ENCODE data around the gene CBLL1. TPM values are rescaled to one million over a fixed set of nuclear protein-coding genes. Genes with fewer than 3 reads are reported as not detected.

The CBLL1 gene
- total and polyA plus RNA-seq, 9 donors, result 12.2 to 47.1 (median 25.6) TPM

DNA sequence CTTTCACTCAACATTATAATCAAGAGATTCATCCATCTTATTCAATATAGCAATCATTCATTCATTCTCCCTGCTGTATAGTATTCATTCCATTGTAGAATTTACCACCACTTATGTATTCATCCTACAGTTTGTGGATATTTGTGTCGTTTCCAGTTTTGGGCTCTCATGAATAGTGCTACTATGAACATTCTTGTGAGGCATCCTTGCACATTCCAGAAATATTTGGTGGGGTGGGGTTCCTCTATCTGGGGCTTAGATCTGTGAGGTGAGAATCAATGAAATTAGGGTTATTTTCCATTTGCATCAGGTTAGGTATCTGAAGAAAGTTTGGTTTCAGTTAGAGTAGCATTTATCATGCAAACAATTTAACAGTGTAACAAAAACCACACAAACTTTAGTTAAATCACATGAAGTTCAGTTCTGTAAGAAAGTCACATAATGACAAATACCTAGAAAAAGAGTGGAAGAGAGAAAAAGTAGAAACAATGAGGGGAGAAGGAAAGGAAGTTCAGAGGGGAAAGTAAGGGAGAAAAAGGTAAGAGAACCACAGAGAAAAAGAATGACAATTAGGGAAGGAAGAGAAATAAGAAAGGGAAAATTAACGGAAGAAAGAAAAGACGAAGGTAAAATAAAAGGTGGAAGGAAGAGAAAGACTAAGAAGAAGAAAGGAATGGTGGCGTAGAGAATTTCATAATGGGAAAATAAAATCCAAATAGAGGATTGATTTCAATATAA is 25.3 kb upstream of the CBLL1 start:
- intact Hi-C loops (cut with DNase I), result no loop called here
- Histone ChIP-seq H3K36me3 (no peaks in the 10 kb centered on the region), H3K4me3 (no peak overlapping the region), H3K27me3 (no peaks in the 10 kb centered on the region), H3K4me1 (ENCODE audit: insufficient read depth) (no peaks in the 10 kb centered on the region), H3K9me3 (no peaks in the 10 kb centered on the region), H3K27ac (no peak overlapping the region)
- no peak for DNase-seq
- TF ChIP-seq EP300 (IDR thresholded peaks at IDR 0.05) (no peak), POLR2A (IDR thresholded peaks at IDR 0.05) (no peak)
- TF ChIP-seq, protein P1, sequence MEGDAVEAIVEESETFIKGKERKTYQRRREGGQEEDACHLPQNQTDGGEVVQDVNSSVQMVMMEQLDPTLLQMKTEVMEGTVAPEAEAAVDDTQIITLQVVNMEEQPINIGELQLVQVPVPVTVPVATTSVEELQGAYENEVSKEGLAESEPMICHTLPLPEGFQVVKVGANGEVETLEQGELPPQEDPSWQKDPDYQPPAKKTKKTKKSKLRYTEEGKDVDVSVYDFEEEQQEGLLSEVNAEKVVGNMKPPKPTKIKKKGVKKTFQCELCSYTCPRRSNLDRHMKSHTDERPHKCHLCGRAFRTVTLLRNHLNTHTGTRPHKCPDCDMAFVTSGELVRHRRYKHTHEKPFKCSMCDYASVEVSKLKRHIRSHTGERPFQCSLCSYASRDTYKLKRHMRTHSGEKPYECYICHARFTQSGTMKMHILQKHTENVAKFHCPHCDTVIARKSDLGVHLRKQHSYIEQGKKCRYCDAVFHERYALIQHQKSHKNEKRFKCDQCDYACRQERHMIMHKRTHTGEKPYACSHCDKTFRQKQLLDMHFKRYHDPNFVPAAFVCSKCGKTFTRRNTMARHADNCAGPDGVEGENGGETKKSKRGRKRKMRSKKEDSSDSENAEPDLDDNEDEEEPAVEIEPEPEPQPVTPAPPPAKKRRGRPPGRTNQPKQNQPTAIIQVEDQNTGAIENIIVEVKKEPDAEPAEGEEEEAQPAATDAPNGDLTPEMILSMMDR (IDR thresholded peaks at IDR 0.05), result no peak
- WGBS, 3 donors, result 84 to 85% (median 84%) methylated on average over 4 of the region's 4 CpGs

DNA sequence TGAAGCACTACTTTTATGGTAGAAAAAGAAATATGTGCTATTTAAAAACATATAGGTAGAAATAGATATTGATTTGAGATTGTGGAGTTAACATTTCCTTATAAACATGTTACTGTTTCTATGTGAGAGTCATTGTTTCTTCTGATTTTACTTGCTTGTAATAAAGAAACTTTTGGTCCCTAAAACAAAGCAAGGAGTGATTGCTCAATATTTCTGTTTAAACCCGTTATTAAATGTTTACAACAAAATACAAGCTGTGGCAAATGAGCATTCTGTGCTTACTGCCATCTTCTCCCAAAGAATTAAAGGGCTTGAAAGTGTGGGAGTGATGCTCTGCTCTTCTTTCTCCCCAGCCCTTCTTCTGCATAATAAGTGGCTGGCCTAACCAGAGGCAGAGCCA is 22.7 kb upstream of the CBLL1 start:
- H3K4me1 ChIP-seq (ENCODE audit: insufficient read depth), result no peaks in the 10 kb centered on the region
- 12 to 28% (median 26%) methylated on average over 1 of the region's 1 CpG for WGBS, 3 donors
- H3K36me3 ChIP-seq, result no peaks in the 10 kb centered on the region
- TF ChIP-seq EP300 (IDR thresholded peaks at IDR 0.05), result no peak
- TF ChIP-seq POLR2A (IDR thresholded peaks at IDR 0.05), result no peak
- TF ChIP-seq, protein P1 (IDR thresholded peaks at IDR 0.05), result no peak
- H3K9me3 ChIP-seq, result no peaks in the 10 kb centered on the region
- H3K4me3 ChIP-seq, result no peak overlapping the region
- no peak overlapping the region for H3K27ac ChIP-seq
- DNase-seq, result no peak
- no peaks in the 10 kb centered on the region for H3K27me3 ChIP-seq
- intact Hi-C loops (cut with DNase I), result loop anchor here in 2 of 4 donors (10.0 kb wide), 2 partner anchors 156 to 926 kb away; partner anchors contain the start of genes COG5 (in 1 of the 2) and DUS4L (in 1 of the 2)

DNA sequence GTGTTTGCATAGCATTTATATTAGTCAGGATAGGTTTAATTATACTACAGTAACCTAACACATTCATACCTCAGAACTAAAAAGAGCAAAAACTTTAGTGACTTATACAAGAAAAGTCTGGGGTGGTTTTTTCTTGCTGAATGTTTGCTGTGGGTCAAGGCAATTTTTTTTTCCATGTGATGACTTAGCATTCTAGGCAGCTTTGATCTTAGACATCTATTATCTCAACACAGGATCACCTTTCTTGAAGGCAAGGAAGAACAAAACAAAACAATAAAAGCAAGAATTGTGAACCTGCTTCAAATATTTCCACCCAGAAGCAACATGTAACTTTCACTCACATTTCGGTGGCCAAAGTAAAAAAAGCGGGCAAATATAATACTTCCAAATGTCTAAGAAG is 20.7 kb upstream of the CBLL1 start:
- intact Hi-C loops (cut with DNase I), result loop anchor here in 2 of 4 donors (10.0 kb wide), 2 partner anchors 158 to 928 kb away; partner anchors contain the start of genes COG5 (in 1 of the 2) and DUS4L (in 1 of the 2)
- Histone ChIP-seq H3K9me3 (no peaks in the 10 kb centered on the region), H3K27ac (no peak overlapping the region), H3K36me3 (no peaks in the 10 kb centered on the region), H3K4me1 (ENCODE audit: insufficient read depth) (no peaks in the 10 kb centered on the region), H3K4me3 (no peak overlapping the region), H3K27me3 (no peaks in the 10 kb centered on the region)
- TF ChIP-seq, protein P1 (IDR thresholded peaks at IDR 0.05), result no peak
- TF ChIP-seq EP300 (IDR thresholded peaks at IDR 0.05) (no peak), POLR2A (IDR thresholded peaks at IDR 0.05) (no peak)
- no peak for DNase-seq
- WGBS, 3 donors, result 86 to 93% (median 92%) methylated on average over 2 of the region's 2 CpGs

DNA sequence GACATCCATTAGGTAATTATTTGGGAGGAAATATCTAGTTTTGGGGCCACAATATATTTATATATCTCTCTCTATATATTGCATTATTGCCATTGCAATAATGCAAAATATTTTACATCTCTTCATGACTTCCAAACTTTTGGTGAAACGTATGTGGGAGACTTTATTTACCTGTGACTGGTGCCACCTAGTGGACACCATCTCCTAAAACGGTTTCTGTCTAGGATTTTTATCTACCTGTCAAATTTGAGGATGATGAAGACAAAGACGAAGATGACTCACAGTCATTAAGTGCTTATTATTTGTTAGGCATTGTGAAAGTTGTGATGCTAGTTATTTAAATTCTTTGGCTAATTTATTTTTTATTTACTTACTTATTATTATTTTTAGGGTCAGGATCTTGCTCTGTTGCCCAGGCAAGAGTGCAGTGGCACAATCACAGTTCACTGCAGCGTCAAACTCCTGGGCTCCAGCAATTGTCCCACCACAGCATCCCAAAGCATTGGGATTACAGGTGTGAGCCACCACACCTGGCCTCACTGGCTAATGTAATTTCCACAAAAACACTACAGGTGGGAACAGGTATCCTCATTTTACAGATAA is 18.7 kb upstream of the CBLL1 start:
- no peak for TF ChIP-seq EP300 (IDR thresholded peaks at IDR 0.05)
- TF ChIP-seq, protein P1 (IDR thresholded peaks at IDR 0.05), result peak; percentile 51 to 78 (median 70)
- no peaks in the 10 kb centered on the region for H3K4me1 ChIP-seq (ENCODE audit: insufficient read depth)
- no peak overlapping the region for H3K27ac ChIP-seq
- DNase-seq, result peak in 4 of 5 donors; percentile 21 to 69 (median 38)
- no peaks in the 10 kb centered on the region for H3K36me3 ChIP-seq
- 14 to 20% (median 15%) methylated on average over 4 of the region's 4 CpGs for WGBS, 3 donors
- H3K4me3 ChIP-seq, result no peak overlapping the region
- H3K9me3 ChIP-seq, result no peaks in the 10 kb centered on the region
- intact Hi-C loops (cut with DNase I), result loop anchor here in 3 of 4 donors (2.0 to 10.0 kb wide), 4 partner anchors 160 to 930 kb away; partner anchors contain the start of genes COG5 (in 1 of the 3) and DUS4L (in 1 of the 3)
- H3K27me3 ChIP-seq, result no peaks in the 10 kb centered on the region

Data from ovary (tissue), 9 donors.